HG02571 (cell line): ENCODE measurements around the gene ARHGAP15.
"Not testable (repeated sequence)": the region's sequence is repeated elsewhere in the genome, so short reads cannot be mapped to it uniquely, and the experiment has no call there.

ENCODE experiments used
- ATAC-seq: cut with Tn5 transposase; IDR thresholded peaks from one replicate; pipeline ENCODE4 v1.9.1; 2021; ENCODE audit warnings: mild to moderate bottlenecking, moderate library complexity; ENCODE audit not compliant: unreplicated experiment

The ARHGAP15 gene

GRCh38 chr2:143128681-143129580, at the start of gene ARHGAP15:
Gene ARHGAP15 (plus strand): TSS chr2:143129419.
- peak; percentile 86 for ATAC-seq

- ATAC-seq: no peak
Observed at GRCh38 chr2:143081616-143082015, 47.6 kb upstream of the ARHGAP15 start.

- no peak for ATAC-seq
Observed at GRCh38 chr2:143083636-143084035, 45.6 kb upstream of the ARHGAP15 start.

GRCh38 chr2:143084462-143084861, 44.8 kb upstream of the ARHGAP15 start:
- no peak for ATAC-seq

GRCh38 chr2:143085125-143085784, 44.0 kb upstream of the ARHGAP15 start:
- no peak for ATAC-seq

GRCh38 chr2:143087033-143087432, 42.2 kb upstream of the ARHGAP15 start:
- no peak for ATAC-seq

GRCh38 chr2:143088388-143088787, 40.8 kb upstream of the ARHGAP15 start:
- no peak for ATAC-seq

GRCh38 chr2:143089520-143089919, 39.7 kb upstream of the ARHGAP15 start:
- ATAC-seq: not testable (repeated sequence)

- ATAC-seq: peak; percentile 90
Observed at GRCh38 chr2:143110758-143111428, 18.3 kb upstream of the ARHGAP15 start.

GRCh38 chr2:143117225-143117624, 12.0 kb upstream of the ARHGAP15 start:
- no peak for ATAC-seq

- ATAC-seq: no peak
Observed at GRCh38 chr2:143121079-143121478, 8.1 kb upstream of the ARHGAP15 start.

GRCh38 chr2:143121957-143122356, 7.3 kb upstream of the ARHGAP15 start:
- ATAC-seq: no peak

GRCh38 chr2:143123911-143124310, 5.3 kb upstream of the ARHGAP15 start:
- no peak for ATAC-seq

- ATAC-seq: no peak
Observed at GRCh38 chr2:143124445-143124844, 4.8 kb upstream of the ARHGAP15 start.

GRCh38 chr2:143125717-143126116, 3.5 kb upstream of the ARHGAP15 start:
- no peak for ATAC-seq

GRCh38 chr2:143132355-143132754, 3.1 kb downstream of the ARHGAP15 start:
- ATAC-seq: no peak

GRCh38 chr2:143133783-143134182, 4.6 kb downstream of the ARHGAP15 start:
- no peak for ATAC-seq

GRCh38 chr2:143138292-143138691, 9.1 kb downstream of the ARHGAP15 start:
- no peak for ATAC-seq

- ATAC-seq: peak; percentile 38
Observed at GRCh38 chr2:143139835-143140393, 10.7 kb downstream of the ARHGAP15 start.

- peak; percentile 61 for ATAC-seq
Observed at GRCh38 chr2:143140864-143141661, 11.8 kb downstream of the ARHGAP15 start.
